ENCODE measurements around the gene ANXA2R. TPM values are rescaled to one million over a fixed set of nuclear protein-coding genes. Genes with fewer than 3 reads are reported as not detected.

ANXA2R gene
- total and polyA plus RNA-seq, 9 of the 15 experiments (the other 6 are each of a cell fraction or from before 2014, with no cell fraction given): 2.1 to 4.8 (median 3.4) TPM

DNA sequence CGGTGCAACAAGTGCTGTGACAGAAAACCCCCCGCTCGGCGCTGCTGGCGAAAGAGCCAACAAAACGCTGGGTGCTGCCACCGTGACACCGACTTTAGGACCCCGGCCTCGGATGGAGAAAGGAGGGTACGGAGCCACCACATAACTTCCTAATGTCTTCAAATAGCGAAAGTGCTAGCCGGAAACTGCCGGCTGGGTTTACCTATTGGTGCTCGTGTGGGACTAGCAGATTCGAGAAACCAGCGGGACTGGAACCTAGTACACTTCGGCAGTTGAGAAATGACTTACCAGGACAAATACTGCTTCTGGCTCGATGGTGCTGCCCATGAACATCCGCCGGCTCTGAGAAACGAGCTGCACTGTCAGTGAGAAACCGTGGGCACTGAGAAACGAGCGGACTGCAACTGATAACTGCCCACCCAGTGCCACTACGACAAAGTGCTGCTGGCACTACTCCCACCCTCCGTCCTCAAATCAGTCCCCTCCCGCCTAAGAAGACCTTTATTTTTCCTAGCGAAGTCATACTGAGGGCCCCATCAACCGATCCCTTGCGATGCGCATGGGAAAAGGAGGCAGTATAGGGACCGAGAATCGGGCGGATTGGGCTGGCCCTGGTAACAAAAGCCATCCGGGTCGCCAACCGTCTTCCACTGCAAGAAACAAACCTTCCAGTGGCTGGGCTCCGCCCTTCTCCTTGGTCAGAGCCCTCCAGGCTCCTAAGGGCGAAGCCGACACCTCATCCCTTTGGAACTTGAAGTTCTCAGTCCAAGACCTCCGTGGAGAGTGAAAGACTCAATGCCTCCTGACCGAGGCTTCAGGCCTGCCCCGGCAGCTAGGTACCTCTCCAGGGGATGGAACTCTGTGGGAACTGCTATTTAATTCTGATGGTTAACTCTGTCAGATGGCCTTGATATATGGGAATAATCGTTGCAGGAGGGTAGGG lies 27.0 kb upstream of the ANXA2R start (continued):
- TF ChIP-seq, protein P1, sequence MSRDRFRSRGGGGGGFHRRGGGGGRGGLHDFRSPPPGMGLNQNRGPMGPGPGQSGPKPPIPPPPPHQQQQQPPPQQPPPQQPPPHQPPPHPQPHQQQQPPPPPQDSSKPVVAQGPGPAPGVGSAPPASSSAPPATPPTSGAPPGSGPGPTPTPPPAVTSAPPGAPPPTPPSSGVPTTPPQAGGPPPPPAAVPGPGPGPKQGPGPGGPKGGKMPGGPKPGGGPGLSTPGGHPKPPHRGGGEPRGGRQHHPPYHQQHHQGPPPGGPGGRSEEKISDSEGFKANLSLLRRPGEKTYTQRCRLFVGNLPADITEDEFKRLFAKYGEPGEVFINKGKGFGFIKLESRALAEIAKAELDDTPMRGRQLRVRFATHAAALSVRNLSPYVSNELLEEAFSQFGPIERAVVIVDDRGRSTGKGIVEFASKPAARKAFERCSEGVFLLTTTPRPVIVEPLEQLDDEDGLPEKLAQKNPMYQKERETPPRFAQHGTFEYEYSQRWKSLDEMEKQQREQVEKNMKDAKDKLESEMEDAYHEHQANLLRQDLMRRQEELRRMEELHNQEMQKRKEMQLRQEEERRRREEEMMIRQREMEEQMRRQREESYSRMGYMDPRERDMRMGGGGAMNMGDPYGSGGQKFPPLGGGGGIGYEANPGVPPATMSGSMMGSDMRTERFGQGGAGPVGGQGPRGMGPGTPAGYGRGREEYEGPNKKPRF (IDR thresholded peaks at IDR 0.05; ENCODE audit: low read depth, low read length): no peak
- TF ChIP-seq ZNF561 (CRISPR knock-in tag; conservative IDR thresholded peaks at IDR 0.05) (no peak), SMARCE1 (IDR thresholded peaks at IDR 0.05) (no peak), HDAC2 (IDR thresholded peaks at IDR 0.05) (no peak), EHMT2 (IDR thresholded peaks at IDR 0.05) (no peak), BRCA1 (IDR thresholded peaks at IDR 0.05) (no peak), BRCA1 (CRISPR knock-in tag; IDR thresholded peaks at IDR 0.05) (0 out of 2 replicates have a peak, but pooled peaks have one; percentile 29), SMC3 (conservative IDR thresholded peaks at IDR 0.05; ENCODE audit: insufficient read depth, low read depth, low read length) (no peak), SAFB (IDR thresholded peaks at IDR 0.05; ENCODE audit: borderline replicate concordance, low read depth, low read length) (no peak), ZNF311 (CRISPR knock-in tag; IDR thresholded peaks at IDR 0.05) (no peak), NONO (IDR thresholded peaks at IDR 0.05; ENCODE audit: low read depth in 2 of 2, low read length in 1 of 2) (no peak), FOXA1 (IDR thresholded peaks at IDR 0.05; ENCODE audit: borderline replicate concordance) (no peak), ZNF57 (CRISPR knock-in tag; IDR thresholded peaks at IDR 0.05) (no peak), ZFPM2 (CRISPR knock-in tag; IDR thresholded peaks at IDR 0.05) (no peak), ZNF3 (CRISPR knock-in tag; IDR thresholded peaks at IDR 0.05) (no peak)
- TF ChIP-seq, protein P2, sequence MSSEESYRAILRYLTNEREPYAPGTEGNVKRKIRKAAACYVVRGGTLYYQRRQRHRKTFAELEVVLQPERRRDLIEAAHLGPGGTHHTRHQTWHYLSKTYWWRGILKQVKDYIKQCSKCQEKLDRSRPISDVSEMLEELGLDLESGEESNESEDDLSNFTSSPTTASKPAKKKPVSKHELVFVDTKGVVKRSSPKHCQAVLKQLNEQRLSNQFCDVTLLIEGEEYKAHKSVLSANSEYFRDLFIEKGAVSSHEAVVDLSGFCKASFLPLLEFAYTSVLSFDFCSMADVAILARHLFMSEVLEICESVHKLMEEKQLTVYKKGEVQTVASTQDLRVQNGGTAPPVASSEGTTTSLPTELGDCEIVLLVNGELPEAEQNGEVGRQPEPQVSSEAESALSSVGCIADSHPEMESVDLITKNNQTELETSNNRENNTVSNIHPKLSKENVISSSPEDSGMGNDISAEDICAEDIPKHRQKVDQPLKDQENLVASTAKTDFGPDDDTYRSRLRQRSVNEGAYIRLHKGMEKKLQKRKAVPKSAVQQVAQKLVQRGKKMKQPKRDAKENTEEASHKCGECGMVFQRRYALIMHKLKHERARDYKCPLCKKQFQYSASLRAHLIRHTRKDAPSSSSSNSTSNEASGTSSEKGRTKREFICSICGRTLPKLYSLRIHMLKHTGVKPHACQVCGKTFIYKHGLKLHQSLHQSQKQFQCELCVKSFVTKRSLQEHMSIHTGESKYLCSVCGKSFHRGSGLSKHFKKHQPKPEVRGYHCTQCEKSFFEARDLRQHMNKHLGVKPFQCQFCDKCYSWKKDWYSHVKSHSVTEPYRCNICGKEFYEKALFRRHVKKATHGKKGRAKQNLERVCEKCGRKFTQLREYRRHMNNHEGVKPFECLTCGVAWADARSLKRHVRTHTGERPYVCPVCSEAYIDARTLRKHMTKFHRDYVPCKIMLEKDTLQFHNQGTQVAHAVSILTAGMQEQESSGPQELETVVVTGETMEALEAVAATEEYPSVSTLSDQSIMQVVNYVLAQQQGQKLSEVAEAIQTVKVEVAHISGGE (CRISPR knock-in tag; IDR thresholded peaks at IDR 0.05): peak in 1 of 3 experiments; percentile 80; a peak in 2 of 6 replicates
- TF ChIP-seq, protein P3, sequence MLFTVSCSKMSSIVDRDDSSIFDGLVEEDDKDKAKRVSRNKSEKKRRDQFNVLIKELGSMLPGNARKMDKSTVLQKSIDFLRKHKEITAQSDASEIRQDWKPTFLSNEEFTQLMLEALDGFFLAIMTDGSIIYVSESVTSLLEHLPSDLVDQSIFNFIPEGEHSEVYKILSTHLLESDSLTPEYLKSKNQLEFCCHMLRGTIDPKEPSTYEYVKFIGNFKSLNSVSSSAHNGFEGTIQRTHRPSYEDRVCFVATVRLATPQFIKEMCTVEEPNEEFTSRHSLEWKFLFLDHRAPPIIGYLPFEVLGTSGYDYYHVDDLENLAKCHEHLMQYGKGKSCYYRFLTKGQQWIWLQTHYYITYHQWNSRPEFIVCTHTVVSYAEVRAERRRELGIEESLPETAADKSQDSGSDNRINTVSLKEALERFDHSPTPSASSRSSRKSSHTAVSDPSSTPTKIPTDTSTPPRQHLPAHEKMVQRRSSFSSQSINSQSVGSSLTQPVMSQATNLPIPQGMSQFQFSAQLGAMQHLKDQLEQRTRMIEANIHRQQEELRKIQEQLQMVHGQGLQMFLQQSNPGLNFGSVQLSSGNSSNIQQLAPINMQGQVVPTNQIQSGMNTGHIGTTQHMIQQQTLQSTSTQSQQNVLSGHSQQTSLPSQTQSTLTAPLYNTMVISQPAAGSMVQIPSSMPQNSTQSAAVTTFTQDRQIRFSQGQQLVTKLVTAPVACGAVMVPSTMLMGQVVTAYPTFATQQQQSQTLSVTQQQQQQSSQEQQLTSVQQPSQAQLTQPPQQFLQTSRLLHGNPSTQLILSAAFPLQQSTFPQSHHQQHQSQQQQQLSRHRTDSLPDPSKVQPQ (CRISPR knock-in tag; IDR thresholded peaks at IDR 0.05; ENCODE audit: borderline replicate concordance): no peak
- TF ChIP-seq, protein P4, sequence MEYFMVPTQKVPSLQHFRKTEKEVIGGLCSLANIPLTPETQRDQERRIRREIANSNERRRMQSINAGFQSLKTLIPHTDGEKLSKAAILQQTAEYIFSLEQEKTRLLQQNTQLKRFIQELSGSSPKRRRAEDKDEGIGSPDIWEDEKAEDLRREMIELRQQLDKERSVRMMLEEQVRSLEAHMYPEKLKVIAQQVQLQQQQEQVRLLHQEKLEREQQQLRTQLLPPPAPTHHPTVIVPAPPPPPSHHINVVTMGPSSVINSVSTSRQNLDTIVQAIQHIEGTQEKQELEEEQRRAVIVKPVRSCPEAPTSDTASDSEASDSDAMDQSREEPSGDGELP (CRISPR knock-in tag; IDR thresholded peaks at IDR 0.05; ENCODE audit: borderline replicate concordance): peak; percentile 44; the same call in 1 of the 2 replicates

Data from K562 (cell line).